Neural cell (in vitro differentiated cells): ENCODE measurements around the gene EYS. TPM values are rescaled to one million over a fixed set of nuclear protein-coding genes. Genes with fewer than 3 reads are reported as not detected.

Experiments
- H2AFZ ChIP-seq: fragments of 200-600, 300-800 bp; sonication (generic), shearing (Covaris generic); 2 replicates; pipeline ENCODE4 v1.6.0; 2014; ENCODE audit warnings: low read depth, mild to moderate bottlenecking, antibody characterized with exemption, low read length, moderate library complexity
- H3F3A ChIP-seq: fragments of 200-600 bp; shearing (Covaris generic); 2 replicates; pipeline ENCODE4 v1.6.1; 2016; ENCODE audit warnings: mild to moderate bottlenecking, moderate library complexity, mixed read lengths, antibody characterized with exemption, low read length; ENCODE audit not compliant: insufficient read depth, poor library complexity, severe bottlenecking
- H3K27ac ChIP-seq: fragments of 200-600, 300-800 bp; sonication (generic), shearing (Covaris generic); 2 replicates; pipeline ENCODE4 v1.5.1; 2014; ENCODE audit warnings: mild to moderate bottlenecking, low read length, moderate library complexity
- H3K27me3 ChIP-seq: fragments of 300-800, 200-600 bp; sonication (generic), shearing (Covaris generic); 2 replicates; pipeline ENCODE4 v1.6.0; 2014; ENCODE audit warnings: mild to moderate bottlenecking, low read depth, low read length, moderate library complexity; ENCODE audit not compliant: insufficient read depth
- H3K36me3 ChIP-seq: fragments of 300-800, 200-600 bp; sonication (generic), shearing (Covaris generic); 2 replicates; pipeline ENCODE4 v1.5.1; 2014; ENCODE audit warnings: mild to moderate bottlenecking, antibody characterized with exemption, low read length, moderate library complexity; ENCODE audit not compliant: insufficient read depth
- H3K4me2 ChIP-seq: fragments of 300-800, 200-600 bp; sonication (generic), shearing (Covaris generic); 2 replicates; pipeline ENCODE4 v1.6.0; 2014; ENCODE audit warnings: mild to moderate bottlenecking, low read length
- H3K4me3 ChIP-seq: fragments of 300-800, 200-600 bp; sonication (generic), shearing (Covaris generic); 2 replicates; pipeline ENCODE4 v1.5.1; 2014; ENCODE audit warnings: mild to moderate bottlenecking, low read length, moderate library complexity
- H3K79me2 ChIP-seq: fragments of 200-600 bp; shearing (Covaris generic); replicated peaks from 2 replicates; pipeline ENCODE4 v1.6.0; 2014; ENCODE audit warnings: mild to moderate bottlenecking, low read length, moderate library complexity; ENCODE audit not compliant: insufficient read depth
- H3K9ac ChIP-seq: fragments of 300-800, 200-600 bp; sonication (generic), shearing (Covaris generic); 2 replicates; pipeline ENCODE4 v1.6.1; 2016; ENCODE audit warnings: mild to moderate bottlenecking, low read length, mixed read lengths
- H3K9me2 ChIP-seq: fragments of 200-600 bp; shearing (Covaris generic); 2 replicates; pipeline ENCODE4 v1.6.1; 2016; ENCODE audit warnings: mild to moderate bottlenecking, low read length, mixed read lengths; ENCODE audit not compliant: insufficient read depth
- H3K9me3 ChIP-seq: fragments of 200-600, 300-800 bp; sonication (generic), shearing (Covaris generic); 2 replicates; pipeline ENCODE4 v1.6.1; 2016; ENCODE audit warnings: mild to moderate bottlenecking, mixed run types, low read length, moderate library complexity, mixed read lengths
- H4K20me1 ChIP-seq: fragments of 200-600 bp; shearing (Covaris generic); 2 replicates; pipeline ENCODE4 v1.6.1; 2016; ENCODE audit warnings: mild to moderate bottlenecking, mixed run types; ENCODE audit not compliant: insufficient read depth
- CTCF ChIP-seq: fragments of 450-650 bp; IDR thresholded peaks from 2 replicates; pipeline ENCODE4 v1.5.1; 2014; ENCODE audit warnings: antibody characterized with exemption, mild to moderate bottlenecking, moderate library complexity; ENCODE audit not compliant: poor library complexity, severe bottlenecking
- EP300 ChIP-seq: fragments of 450-650 bp; conservative IDR thresholded peaks from 2 replicates; pipeline ENCODE4 v1.6.1; 2014; ENCODE audit warnings: antibody characterized with exemption, mild to moderate bottlenecking, moderate library complexity; ENCODE audit not compliant: poor library complexity, severe bottlenecking
- EZH2 ChIP-seq: fragments of 200-600, 300-800 bp; shearing (Covaris generic), sonication (generic); IDR thresholded peaks from 2 replicates; pipeline ENCODE4 v1.6.1; 2014; ENCODE audit warnings: antibody characterized with exemption, low read length, borderline replicate concordance, mild to moderate bottlenecking; ENCODE audit not compliant: insufficient read depth, poor library complexity, severe bottlenecking
- MXI1 ChIP-seq: fragments of 450-650 bp; conservative IDR thresholded peaks from 2 replicates; pipeline ENCODE4 v1.6.1; 2014; ENCODE audit warnings: antibody characterized with exemption, mild to moderate bottlenecking; ENCODE audit not compliant: poor library complexity, severe bottlenecking
- POLR2AphosphoS5 ChIP-seq: IDR thresholded peaks from 2 replicates; pipeline ENCODE4 v1.6.1; 2012
- RAD21 ChIP-seq: fragments of 450-650 bp; conservative IDR thresholded peaks from 2 replicates; pipeline ENCODE4 v1.6.1; 2014; ENCODE audit warnings: antibody characterized with exemption, mild to moderate bottlenecking, moderate library complexity
- REST ChIP-seq: IDR thresholded peaks from 2 replicates; pipeline ENCODE4 v1.6.1; 2012; ENCODE audit warnings: borderline replicate concordance
- SMC3 ChIP-seq: fragments of 450-650 bp; conservative IDR thresholded peaks from 2 replicates; pipeline ENCODE4 v1.6.1; 2014; ENCODE audit warnings: antibody characterized with exemption, mild to moderate bottlenecking, moderate library complexity; ENCODE audit not compliant: poor library complexity
- TAF1 ChIP-seq: IDR thresholded peaks from 2 replicates; pipeline ENCODE4 v1.6.1; 2012; ENCODE audit warnings: low read depth
- polyA plus RNA-seq: library from polyadenylated mRNA; depleted of rRNA; stranded (reverse); fragments of >200 nt; gene quantifications from 2 replicates; pipeline ENCODE4 v1.2.3, GENCODE V29; 2014

The EYS gene
- polyA plus RNA-seq, 1 donor from 2014 or later, result 0.38 TPM

- H4K20me1 ChIP-seq, result no peaks in the 10 kb centered on the region
- no peak overlapping the region for H3K27ac ChIP-seq
- TF ChIP-seq SMC3 (no peak), TAF1 (no peak), EZH2 (no peak), REST (no peak)
- no peaks in the 10 kb centered on the region for H3K9me3 ChIP-seq
- H3K27me3 ChIP-seq, result no peaks in the 10 kb centered on the region
- H3K9me2 ChIP-seq, result no peaks in the 10 kb centered on the region
- no peak overlapping the region for H3K9ac ChIP-seq
- no peak overlapping the region for H3K4me2 ChIP-seq
- no peak overlapping the region for H2AFZ ChIP-seq
- H3F3A ChIP-seq, result no peaks in the 10 kb centered on the region
- H3K36me3 ChIP-seq, result no peaks in the 10 kb centered on the region
- H3K79me2 ChIP-seq, result no peaks in the 10 kb centered on the region
- no peak overlapping the region for H3K4me3 ChIP-seq
These were observed 722.1 kb downstream of the EYS start for GRCh38 chr6:64984948-64985347.

GRCh38 chr6:64983089-64983488 lies 723.9 kb downstream of the EYS start:
- TF ChIP-seq CTCF, result no peak
- TF ChIP-seq EZH2, result no peak
- no peak for TF ChIP-seq EP300
- Histone ChIP-seq H3K27me3 (no peaks in the 10 kb centered on the region), H4K20me1 (no peaks in the 10 kb centered on the region), H3K4me2 (no peak overlapping the region), H3K79me2 (no peaks in the 10 kb centered on the region), H3K9ac (no peak overlapping the region), H3K27ac (no peak overlapping the region), H3K9me3 (no peaks in the 10 kb centered on the region), H3F3A (no peaks in the 10 kb centered on the region), H2AFZ (no peak overlapping the region), H3K9me2 (no peaks in the 10 kb centered on the region), H3K36me3 (no peaks in the 10 kb centered on the region), H3K4me3 (no peak overlapping the region)

GRCh38 chr6:64973142-64973541 lies 733.9 kb downstream of the EYS start:
- H3K27ac ChIP-seq, result no peak overlapping the region
- H3K4me3 ChIP-seq, result no peak overlapping the region
- H3F3A ChIP-seq, result no peaks in the 10 kb centered on the region
- no peaks in the 10 kb centered on the region for H3K79me2 ChIP-seq
- H3K27me3 ChIP-seq, result no peaks in the 10 kb centered on the region
- H3K9me2 ChIP-seq, result no peaks in the 10 kb centered on the region
- no peak overlapping the region for H3K4me2 ChIP-seq
- no peaks in the 10 kb centered on the region for H4K20me1 ChIP-seq
- H3K9ac ChIP-seq, result no peak overlapping the region
- no peaks in the 10 kb centered on the region for H3K36me3 ChIP-seq
- no peak overlapping the region for H2AFZ ChIP-seq
- no peaks in the 10 kb centered on the region for H3K9me3 ChIP-seq
- TF ChIP-seq MXI1 (no peak), REST (no peak), TAF1 (no peak), EP300 (no peak), RAD21 (no peak), CTCF (no peak), SMC3 (no peak), POLR2AphosphoS5 (no peak), EZH2 (no peak)
